GM19025 (cell line): Measurements from ENCODE around the gene MMD2.

Experiments used
- ATAC-seq: cut with Tn5 transposase; IDR thresholded peaks from one replicate; pipeline ENCODE4 v1.9.1; 2021; ENCODE audit warnings: mild to moderate bottlenecking, low read depth, moderate library complexity; ENCODE audit not compliant: unreplicated experiment

The MMD2 gene

DNA sequence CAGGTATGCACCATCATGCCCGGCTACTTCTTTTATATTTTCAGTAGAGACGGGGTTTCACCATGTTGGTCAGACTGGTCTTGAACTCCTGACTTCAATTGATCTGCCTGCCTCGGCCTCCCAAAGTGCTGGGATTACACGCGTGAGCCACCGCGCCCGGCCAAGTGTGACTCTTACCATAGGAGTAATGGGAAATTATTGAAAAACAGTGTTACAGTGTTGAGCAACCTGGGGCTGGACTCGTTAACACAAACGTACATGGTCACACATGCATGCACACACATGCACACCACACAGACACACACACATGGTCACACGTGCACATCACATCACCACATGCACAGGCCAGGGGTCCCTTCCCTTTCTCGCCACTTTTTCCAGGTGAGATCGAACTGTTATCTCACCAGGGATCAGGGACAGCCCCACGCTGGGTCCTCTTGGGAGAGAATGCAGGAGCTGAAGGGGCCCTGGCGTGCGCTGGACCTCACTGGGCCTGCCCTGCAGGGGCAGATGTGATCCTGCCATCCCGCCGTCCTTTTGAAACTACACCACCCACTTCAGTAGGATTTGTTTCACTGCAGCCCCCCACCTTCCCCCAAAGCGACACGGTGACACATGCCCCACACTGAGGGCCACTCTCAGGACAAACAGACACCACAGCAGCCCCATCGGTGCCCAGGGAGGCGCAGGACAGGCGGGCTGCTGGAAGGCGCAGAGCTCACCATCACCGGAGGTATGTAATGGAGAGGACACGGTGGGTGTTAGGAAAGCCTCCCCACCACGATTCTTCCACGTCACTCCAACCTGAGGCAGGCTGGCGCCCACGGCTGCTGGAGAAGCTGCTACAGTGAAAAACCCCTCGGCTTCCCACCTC, 85.7 kb downstream of the MMD2 start:
- no peak for ATAC-seq

DNA sequence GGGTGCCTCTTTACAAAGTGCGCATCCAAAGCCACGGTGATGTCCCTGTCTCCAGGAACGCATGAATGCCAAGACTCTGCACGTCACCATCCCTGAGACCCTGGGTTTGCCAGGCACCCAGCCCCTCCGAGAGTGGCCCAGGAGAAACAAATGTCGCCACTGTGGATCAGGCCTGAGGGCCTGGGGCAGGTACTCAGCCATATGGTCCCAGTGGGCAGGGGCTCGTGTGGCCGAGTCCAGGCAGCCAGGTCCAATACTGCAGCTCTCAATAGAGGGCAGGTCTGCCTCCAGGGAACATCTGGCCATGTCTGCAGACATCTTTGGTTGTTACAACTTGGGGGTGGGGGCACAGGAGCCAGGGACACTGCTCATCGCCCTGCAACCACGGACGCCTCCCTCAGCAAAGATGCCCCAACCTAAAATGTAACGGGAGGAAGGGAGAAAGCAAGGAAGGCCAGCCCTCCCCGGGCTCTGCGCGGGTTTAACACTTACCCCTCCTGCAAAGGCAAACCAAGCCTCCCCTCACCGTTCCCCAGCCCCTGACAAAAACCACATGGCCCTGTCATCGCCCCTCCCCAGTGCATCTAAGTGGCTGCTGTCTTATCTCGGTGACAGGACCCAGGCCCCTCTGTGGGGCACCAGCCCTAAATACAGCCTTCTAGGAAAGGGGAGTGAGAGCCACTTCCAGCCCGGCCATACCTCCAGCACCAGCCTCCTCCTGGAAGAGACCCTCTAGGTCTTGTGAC, 86.9 kb downstream of the MMD2 start:
- no peak for ATAC-seq

DNA sequence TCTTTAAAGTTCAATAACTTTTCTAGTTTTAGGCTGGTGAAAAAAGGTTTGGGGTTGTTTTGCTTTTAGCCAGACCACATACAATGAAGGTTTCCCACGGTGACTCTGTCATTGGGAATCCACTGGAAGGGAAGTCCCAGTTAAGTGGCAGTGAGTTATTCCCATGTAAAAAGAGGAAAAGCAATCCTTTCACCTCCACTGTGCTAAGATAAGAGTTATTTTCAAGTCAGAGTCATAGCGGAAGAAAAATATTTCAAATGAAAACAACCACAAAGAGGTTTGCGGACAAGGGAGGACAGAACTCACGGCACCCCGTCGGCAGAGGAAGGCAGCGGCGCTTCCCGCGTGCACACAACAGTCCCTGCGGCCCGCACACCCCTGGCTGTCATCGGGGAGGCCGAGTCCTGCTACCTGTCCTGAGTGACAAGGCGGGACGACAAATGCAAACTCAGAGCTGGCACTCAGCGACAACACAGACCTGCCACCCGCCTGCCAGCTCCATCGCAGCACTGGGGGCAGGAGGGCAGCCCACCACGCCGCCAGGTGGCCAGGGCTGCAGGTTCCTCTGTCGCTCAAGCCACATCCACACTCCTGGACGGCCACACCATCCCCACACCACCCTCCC, 87.8 kb downstream of the MMD2 start:
- ATAC-seq = no peak

DNA sequence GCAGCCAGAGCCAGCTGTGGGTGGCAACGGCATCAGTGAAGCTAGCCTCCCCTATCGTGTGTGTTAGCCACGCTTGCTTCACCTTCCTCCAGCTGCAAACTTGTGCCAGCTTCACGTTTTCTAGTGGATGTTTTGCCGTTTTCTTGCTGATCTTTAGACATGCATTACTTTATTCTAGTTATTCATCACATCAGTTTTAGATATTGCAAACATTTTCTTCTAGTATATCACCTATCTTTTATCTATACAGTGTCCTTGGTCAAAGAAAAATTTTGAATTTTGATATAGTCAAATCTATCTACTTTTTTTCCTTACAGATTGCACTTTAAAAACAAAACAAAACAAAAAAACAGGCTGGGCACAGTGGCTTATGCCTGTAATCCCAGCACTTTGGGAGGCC, 90.5 kb downstream of the MMD2 start:
- no peak for ATAC-seq

DNA sequence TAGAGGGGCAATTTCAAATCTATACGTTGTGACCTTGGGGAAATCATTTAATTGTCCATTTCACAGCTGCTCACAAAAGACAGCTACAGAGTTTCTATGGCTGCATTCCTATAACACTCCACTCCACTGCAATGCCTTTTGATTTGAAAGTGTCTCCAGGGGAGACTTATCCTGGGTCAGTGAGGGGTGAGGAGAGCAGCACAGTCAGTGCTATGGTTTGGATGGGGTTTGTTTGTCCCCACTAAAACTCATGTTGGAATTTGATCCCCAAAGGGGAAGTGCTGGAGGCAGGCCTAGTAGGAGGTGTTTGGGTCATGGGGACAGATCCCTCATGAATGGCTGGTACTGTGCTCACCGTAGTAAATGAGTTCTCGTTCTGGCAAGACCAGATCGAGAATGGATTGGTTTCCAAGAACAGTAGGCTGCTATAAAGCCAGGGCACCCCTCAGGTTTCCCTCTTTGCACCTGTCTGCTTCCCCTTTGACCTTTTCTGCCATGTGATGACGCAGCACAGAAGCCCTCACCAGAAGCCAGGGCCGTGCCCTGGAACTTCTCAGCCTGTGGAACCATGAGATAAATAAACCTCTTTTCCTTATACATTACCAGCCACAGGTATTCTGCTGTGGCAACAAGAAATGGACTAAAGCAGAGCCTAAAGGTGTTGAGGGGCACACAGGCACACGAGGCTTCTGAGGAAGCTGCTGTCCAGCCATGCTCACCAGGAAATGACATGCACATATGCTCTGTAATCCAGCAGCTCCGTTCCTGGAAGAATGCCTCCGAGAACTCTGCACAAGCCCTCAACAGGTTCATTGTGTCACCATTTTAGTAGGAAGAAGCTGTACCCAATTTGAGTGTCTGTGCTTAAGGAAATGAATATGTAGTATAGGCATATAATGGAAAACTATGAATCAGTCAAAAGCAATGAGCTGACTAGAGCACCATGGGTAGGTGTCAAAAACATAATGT, 92.2 kb downstream of the MMD2 start:
- no peak for ATAC-seq

DNA sequence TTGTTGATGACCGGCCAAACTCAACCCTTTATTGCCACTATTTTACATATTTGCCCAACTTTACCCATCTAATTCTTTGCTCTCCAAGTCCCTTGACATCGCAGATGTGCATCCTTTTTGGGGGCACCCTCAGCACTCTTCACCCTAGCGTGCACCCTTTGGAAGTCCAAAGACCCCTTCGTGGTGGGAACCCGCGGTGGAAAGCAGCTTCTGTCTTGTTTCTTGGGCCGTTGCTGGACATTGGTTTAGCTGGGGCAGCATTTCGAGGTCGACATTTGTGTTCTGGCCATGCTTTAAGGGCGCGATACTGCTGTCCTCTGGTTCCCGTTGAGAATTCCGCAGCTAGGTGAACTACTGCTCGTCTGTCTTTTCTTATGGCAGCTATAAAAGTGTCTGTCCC, 96.8 kb downstream of the MMD2 start:
- no peak for ATAC-seq

DNA sequence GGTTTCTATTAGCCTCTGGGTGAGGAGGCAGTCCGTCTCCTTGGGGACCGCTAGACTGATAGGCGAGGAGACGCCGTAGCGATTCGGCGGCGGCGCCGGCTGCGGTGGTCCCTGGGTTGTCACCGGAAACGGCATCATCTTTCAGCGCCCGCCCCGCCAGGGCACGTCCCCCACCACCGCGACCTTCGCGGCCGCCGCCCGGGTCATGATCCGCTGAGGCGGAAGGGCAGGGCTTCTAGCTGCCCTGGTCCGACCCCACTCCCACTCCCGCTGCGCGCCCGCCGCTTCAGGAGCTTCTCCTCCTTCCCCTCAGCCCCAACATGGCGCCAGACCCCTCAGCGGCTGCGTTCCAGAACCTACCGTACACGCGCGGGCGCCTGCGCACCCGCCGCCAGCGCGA, 97.3 kb downstream of the MMD2 start, which contains the start of gene PAPOLB:
PAPOLB (minus strand) TSS at position 358 of the 400 bp plus-strand sequence; CDS start at position 138, 220 bp downstream.
- no peak for ATAC-seq

- ATAC-seq = no peak
These were observed 97.8 kb downstream of the MMD2 start for GRCh38 chr7:4861227-4861626.

DNA sequence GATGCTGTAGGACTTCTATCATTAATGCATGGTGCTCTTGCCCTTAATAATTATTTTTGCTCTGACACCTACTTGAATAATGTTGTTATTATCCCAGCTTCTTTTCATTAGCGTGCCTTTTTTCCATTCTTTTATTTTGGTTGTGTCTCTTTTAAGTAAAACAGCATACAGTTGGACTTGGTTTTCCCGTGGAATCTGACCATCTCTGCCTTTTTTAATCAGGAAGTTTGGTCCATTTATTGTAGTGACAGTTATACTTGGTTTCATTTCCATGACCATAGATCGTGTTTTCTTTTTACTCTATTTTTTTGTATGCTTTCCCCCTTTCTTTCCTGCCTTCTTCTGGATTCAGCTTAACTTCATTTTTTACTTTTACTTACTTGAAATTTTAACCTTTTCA, 101.8 kb downstream of the MMD2 start:
- no peak for ATAC-seq

DNA sequence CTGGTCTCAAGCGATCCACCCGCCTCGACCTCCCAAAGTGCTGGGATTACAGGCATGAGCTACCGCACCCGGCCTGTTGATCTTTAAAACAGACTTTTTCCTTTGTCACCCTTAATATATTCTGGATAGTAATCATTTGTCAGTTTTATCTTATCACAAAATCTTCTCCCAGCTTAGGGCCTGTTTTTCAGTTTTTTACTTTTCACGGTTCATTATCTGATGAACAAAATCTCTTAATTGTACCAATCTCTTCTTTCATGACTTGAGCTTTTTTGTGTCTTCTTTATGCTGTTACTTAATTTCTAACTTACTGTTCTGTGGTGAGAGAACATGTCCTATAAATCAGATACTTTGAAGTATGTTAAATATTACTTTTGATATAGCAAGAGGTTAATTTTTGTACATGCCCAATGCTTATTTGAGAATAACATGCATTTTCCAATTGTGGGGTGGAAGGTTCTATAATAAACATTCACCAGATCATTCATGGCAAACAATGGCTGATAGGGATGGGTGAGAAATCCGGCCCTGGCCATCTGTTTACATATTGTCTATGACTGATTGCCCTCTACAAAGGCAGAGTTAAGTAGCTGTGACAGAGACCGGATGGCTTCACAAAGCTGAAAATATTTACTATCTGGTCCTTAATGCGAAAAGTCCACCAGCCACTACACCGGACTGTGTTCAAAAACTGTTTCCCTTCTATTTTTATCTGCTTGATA, 102.5 kb downstream of the MMD2 start:
- no peak for ATAC-seq
